Keratinocyte (primary cell): Measurements from ENCODE around the gene RBM38. TPM values are rescaled to one million over a fixed set of nuclear protein-coding genes. Genes with fewer than 3 reads are reported as not detected.

Experiments
- DNase-seq: peaks from one replicate; pipeline ENCODE4 v3.0.0-alpha.2; 2011; ENCODE audit warnings: low read depth, missing footprints, low spot score
- FAIRE-seq: peaks from 2 replicates; lab custom pipeline; 2011; peaks lifted over from hg19 to GRCh38; lab: Jason Lieb, UNC
- H2AFZ ChIP-seq: 2 replicates; pipeline ENCODE4 v1.6.0; 2012; ENCODE audit warnings: low read length, control low read depth, inconsistent platforms; ENCODE audit not compliant: control insufficient read depth
- H3K27ac ChIP-seq: 2 replicates; pipeline ENCODE4 v1.5.1; 2011; ENCODE audit warnings: low read length; ENCODE audit not compliant: control insufficient read depth, insufficient read depth
- H3K27me3 ChIP-seq: 3 replicates; pipeline ENCODE4 v1.6.0; 2011; ENCODE audit warnings: low read length; ENCODE audit not compliant: control insufficient read depth, insufficient read depth; ENCODE audit errors: extremely low read depth
- H3K36me3 ChIP-seq, 2 experiments: 2 replicates in 1 of 2; 3 replicates in 1 of 2; pipeline ENCODE4 v1.5.1; 2011; ENCODE audit warnings: low read length in 2 of 2, mild to moderate bottlenecking in 1 of 2; ENCODE audit not compliant: control insufficient read depth in 2 of 2, insufficient read depth in 2 of 2; ENCODE audit errors: extremely low read depth in 1 of 2
- H3K4me1 ChIP-seq: 3 replicates; pipeline ENCODE4 v1.5.1; 2011; ENCODE audit warnings: low read length; ENCODE audit not compliant: control insufficient read depth, insufficient read depth; ENCODE audit errors: extremely low read depth
- H3K4me2 ChIP-seq: 3 replicates; pipeline ENCODE4 v1.6.0; 2011; ENCODE audit warnings: low read depth, low read length; ENCODE audit not compliant: control insufficient read depth, insufficient read depth; ENCODE audit errors: extremely low read depth
- H3K4me3 ChIP-seq, 3 experiments: fragments of 200-600 bp in 1 of 3; sonication (generic) in 1 of 3; 2 replicates in 2 of 3; 3 replicates in 1 of 3; pipeline ENCODE4 v1.5.1; 2011 to 2016; ENCODE audit warnings: low read length in 3 of 3, mild to moderate bottlenecking in 3 of 3, control low read depth in 2 of 3, inconsistent platforms in 1 of 3, low read depth in 1 of 3, mixed read lengths in 1 of 3, mixed run types in 1 of 3, moderate library complexity in 1 of 3; ENCODE audit not compliant: control insufficient read depth in 2 of 3, insufficient read depth in 2 of 3; ENCODE audit errors: extremely low read depth in 1 of 3
- H3K79me2 ChIP-seq: 2 replicates; pipeline ENCODE4 v1.6.0; 2012; ENCODE audit warnings: low read length; ENCODE audit not compliant: control insufficient read depth, insufficient read depth
- H3K9ac ChIP-seq: 3 replicates; pipeline ENCODE4 v1.6.0; 2011; ENCODE audit warnings: low read length; ENCODE audit not compliant: control insufficient read depth, insufficient read depth; ENCODE audit errors: extremely low read depth
- H3K9me1 ChIP-seq: 3 replicates; pipeline ENCODE4 v1.6.0; 2011; ENCODE audit warnings: low read length; ENCODE audit not compliant: control insufficient read depth, insufficient read depth; ENCODE audit errors: extremely low read depth
- H3K9me3 ChIP-seq: 2 replicates; pipeline ENCODE4 v1.5.1; 2012; ENCODE audit warnings: low read depth, low read length; ENCODE audit not compliant: control insufficient read depth
- H4K20me1 ChIP-seq: 3 replicates; pipeline ENCODE4 v1.6.0; 2011; ENCODE audit warnings: low read length; ENCODE audit not compliant: control insufficient read depth, insufficient read depth; ENCODE audit errors: extremely low read depth
- EZH2 ChIP-seq: IDR thresholded peaks from one replicate; pipeline ENCODE4 v1.6.1; 2012; ENCODE audit warnings: inconsistent platforms, mild to moderate bottlenecking, low read length, moderate library complexity
- dilution Hi-C: fragments of 300-500 bp; cut with MboI; formaldehyde crosslinking; loops from one replicate; pipeline ENCODE4 v1.7.0; 2020; ENCODE audit warnings: low sequenced_read_pairs; ENCODE audit not compliant: extremely low pct_ligation_motif_present
- polyA plus RNA-seq, 5 experiments: library from polyadenylated mRNA; depleted of rRNA in 3 of 5; stranded (reverse) in 3 of 5; stranded (forward) in 1 of 5; unstranded in 1 of 5; fragments of >200 nt; gene quantifications; 1 replicate in 1 of 5; 2 replicates in 3 of 5; 3 replicates in 1 of 5; pipeline versions ENCODE4 v1.2.1 to v1.2.3, GENCODE V29; 2011 to 2012; ENCODE audit warnings: missing spikeins in 2 of 5, low read depth in 1 of 5, low replicate concordance in 1 of 5
- TF ChIP-seq, protein P1 (sequence below), 3 experiments: IDR thresholded peaks in 1 of 3; conservative IDR thresholded peaks in 1 of 3; optimal IDR thresholded peaks in 1 of 3; 2 replicates in 2 of 3; 3 replicates in 1 of 3; pipeline versions ENCODE3 to v1.5.1; 2011; ENCODE audit warnings: low read length in 3 of 3, mild to moderate bottlenecking in 3 of 3, moderate library complexity in 2 of 3, control low read depth in 1 of 3, inconsistent platforms in 1 of 3; ENCODE audit not compliant: insufficient read depth in 2 of 3; ENCODE audit errors: extremely low read depth in 1 of 3

Gene RBM38
- polyA plus RNA-seq, 1 donor (not counting 4 experiments of a cell fraction or from before 2014, with no cell fraction given) = 5.1 TPM

DNA sequence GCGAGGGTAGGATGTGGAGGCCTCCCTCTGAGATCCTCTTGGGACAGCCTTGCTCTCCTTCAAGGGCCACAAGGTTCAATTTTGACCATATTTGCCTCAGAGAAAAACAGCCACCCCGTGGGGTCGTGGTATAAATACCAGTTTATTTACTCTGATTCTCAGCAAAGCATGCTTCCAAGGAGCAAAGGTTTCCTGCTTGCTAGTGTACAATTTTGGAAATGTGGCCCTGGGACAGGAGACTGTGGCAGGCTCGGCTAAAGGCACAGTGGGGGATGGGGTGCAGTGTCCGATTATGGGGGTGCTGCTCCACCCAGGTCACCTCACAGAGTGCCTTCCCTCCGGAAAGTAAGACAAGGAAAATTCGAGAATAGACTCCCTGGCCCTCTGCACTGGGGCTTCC is 31.1 kb downstream of the RBM38 start:
- Histone ChIP-seq H3K4me2 (no peak overlapping the region), H3K4me3 (no peak overlapping the region), H4K20me1 (no peaks in the 10 kb centered on the region), H3K79me2 (no peaks in the 10 kb centered on the region), H3K9me1 (no peaks in the 10 kb centered on the region), H2AFZ (no peak overlapping the region), H3K36me3 (no peaks in the 10 kb centered on the region), H3K4me1 (no peaks in the 10 kb centered on the region), H3K9me3 (no peaks in the 10 kb centered on the region), H3K27me3 (peaks cover 53% of the 10 kb centered on the region), H3K9ac (no peak overlapping the region), H3K27ac (no peak overlapping the region)
- no peak for TF ChIP-seq EZH2
- TF ChIP-seq, protein P1, sequence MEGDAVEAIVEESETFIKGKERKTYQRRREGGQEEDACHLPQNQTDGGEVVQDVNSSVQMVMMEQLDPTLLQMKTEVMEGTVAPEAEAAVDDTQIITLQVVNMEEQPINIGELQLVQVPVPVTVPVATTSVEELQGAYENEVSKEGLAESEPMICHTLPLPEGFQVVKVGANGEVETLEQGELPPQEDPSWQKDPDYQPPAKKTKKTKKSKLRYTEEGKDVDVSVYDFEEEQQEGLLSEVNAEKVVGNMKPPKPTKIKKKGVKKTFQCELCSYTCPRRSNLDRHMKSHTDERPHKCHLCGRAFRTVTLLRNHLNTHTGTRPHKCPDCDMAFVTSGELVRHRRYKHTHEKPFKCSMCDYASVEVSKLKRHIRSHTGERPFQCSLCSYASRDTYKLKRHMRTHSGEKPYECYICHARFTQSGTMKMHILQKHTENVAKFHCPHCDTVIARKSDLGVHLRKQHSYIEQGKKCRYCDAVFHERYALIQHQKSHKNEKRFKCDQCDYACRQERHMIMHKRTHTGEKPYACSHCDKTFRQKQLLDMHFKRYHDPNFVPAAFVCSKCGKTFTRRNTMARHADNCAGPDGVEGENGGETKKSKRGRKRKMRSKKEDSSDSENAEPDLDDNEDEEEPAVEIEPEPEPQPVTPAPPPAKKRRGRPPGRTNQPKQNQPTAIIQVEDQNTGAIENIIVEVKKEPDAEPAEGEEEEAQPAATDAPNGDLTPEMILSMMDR (optimal IDR thresholded peaks at IDR 0.05 in 1 of 3, IDR thresholded peaks at IDR 0.05 in 1 of 3, conservative IDR thresholded peaks at IDR 0.05 in 1 of 3; ENCODE audit: extremely low read depth in 1 of 3, insufficient read depth in 2 of 3, low read length in 3 of 3) = no peak
- dilution Hi-C loops = no loop called here
- DNase-seq = no peak
- FAIRE-seq = no peak

DNA sequence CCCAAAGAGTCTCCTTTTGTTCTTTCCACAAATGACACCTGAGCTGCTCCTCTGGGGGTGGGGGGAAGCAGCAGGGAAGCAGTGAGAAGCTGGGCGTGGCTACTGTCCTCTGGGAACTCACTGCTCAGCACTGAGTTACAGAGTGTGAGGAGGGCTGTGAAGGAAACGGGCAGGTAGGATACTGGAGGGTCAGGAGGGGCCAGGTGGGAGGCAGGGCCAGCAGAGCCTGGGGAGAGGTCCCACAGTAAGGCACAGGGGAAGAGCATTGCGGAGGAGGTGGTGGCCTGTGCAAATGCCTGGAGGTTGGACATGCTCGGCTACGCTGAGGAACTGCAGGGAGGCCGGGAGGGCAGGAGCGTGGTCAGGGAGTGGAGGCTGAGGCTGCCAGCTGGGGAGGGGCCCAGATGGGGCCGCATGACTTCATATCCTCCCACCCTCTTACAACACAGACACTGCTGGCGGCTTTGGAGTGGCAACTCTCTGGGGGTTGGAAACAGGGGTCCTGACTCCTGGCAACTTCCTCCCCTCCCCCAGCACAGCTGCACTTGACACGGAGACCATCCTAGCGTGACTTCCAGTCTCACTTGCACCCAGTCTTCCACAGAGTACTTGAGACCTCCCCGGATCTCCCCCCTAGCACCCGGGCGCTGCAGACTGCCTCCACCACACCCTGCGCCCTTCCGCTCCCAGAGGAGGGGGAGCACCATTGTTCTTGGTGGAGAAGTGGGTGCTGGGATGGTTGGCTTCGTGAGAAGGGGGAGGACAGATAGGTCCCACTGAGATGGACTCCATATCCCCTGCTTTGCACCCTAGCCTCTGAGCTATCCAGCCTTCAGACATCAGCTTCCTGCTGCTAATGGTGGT is 34.2 kb downstream of the RBM38 start:
- H3K79me2 ChIP-seq = no peaks in the 10 kb centered on the region
- H3K4me3 ChIP-seq = no peak overlapping the region
- dilution Hi-C loops = no loop called here
- no peak overlapping the region for H3K27ac ChIP-seq
- peaks cover 48% of the 10 kb centered on the region for H3K27me3 ChIP-seq
- H3K4me2 ChIP-seq = no peak overlapping the region
- TF ChIP-seq EZH2 = no peak
- TF ChIP-seq, protein P1 (optimal IDR thresholded peaks at IDR 0.05 in 1 of 3, IDR thresholded peaks at IDR 0.05 in 1 of 3, conservative IDR thresholded peaks at IDR 0.05 in 1 of 3; ENCODE audit: extremely low read depth in 1 of 3, insufficient read depth in 2 of 3, low read length in 3 of 3) = no peak
- no peak overlapping the region for H2AFZ ChIP-seq
- H3K9ac ChIP-seq = no peak overlapping the region
- FAIRE-seq = no peak
- no peaks in the 10 kb centered on the region for H3K9me3 ChIP-seq
- H4K20me1 ChIP-seq = no peaks in the 10 kb centered on the region
- no peak for DNase-seq
- no peaks in the 10 kb centered on the region for H3K4me1 ChIP-seq
- H3K9me1 ChIP-seq = no peaks in the 10 kb centered on the region
- no peaks in the 10 kb centered on the region for H3K36me3 ChIP-seq
